Measurements from ENCODE around the gene OR5T3.

The OR5T3 gene

DNA sequence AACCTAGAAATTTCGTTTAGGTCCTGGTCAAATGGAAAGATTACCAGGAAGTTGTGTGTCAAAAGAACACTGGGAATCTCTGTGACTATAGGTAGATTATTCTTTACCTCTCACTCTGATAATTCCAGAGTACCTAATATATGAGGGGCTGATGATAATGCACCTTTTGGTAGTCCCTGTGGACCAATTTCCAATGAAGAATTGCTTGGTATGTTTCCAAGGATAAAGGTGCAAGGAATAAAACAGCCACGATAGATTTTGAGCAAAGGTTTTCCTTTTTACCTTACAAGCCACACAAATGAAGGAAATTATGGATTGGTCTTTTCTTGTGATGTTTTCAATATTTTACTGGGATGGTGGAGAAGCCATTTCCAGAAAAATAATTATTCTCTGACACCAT is 40.1 kb downstream of the OR5T3 start, which contains the start of gene OR8H1:
Gene OR8H1, minus strand, starts transcription at position 101 of the 400 bp plus-strand sequence. CDS start 1,192 bp downstream, outside the sequence.
- DNase-seq (ENCODE audit: low read depth) = no peak
- TF ChIP-seq CTCF (IDR thresholded peaks at IDR 0.05; ENCODE audit: low read depth, low read length, missing control alignments) = no peak
- H3K4me3 ChIP-seq (ENCODE audit: low read depth, low read length) = no peak within 1 kb of the TSS

- no peak for DNase-seq (ENCODE audit: low read depth)
- no peak for TF ChIP-seq CTCF (IDR thresholded peaks at IDR 0.05; ENCODE audit: low read depth, low read length, missing control alignments)
- no peak overlapping the region for H3K4me3 ChIP-seq (ENCODE audit: low read depth, low read length)
These were observed 44.8 kb downstream of the OR5T3 start for GRCh38 chr11:56296898-56297297.
